ENCODE results near the gene PLA2G5.

The PLA2G5 gene

DNA sequence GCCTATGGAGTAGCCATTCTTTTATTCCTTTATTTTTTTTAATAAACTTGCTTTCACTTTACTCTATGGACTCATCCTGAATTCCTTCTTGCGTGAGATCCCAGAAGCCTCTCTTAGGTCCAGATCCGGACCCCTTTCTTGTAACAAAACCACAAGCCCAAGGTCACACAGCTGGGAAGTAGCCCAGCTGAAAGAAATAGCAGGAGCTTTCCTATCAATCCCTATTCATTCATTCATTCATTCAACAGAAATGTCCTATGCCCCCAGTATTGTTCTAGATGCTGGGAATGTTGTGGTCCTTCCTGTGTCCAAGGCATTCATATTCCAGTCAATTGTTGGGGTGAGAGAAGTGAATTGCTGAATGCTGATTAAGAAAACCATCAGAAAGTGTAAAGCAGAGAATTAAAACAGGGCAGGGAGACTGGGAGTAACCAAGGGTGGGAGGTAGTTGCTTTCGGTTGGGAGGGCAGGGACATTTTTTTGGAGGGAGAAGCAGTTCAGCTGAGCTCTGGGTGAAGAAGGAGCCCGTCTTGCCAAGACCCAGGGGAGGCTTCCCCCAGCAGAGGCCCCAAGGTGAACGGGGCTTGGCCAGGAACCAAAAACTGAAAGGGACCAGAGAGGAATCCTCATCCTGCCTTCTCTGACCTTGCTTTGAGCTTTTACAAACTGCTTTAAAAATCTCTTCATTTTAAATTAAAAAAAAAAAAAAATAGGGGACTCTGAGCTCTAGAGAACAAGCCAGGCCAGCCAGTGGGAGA lies 38.6 kb downstream of the PLA2G5 start:
- FAIRE-seq (no peak), DNase-seq (ENCODE audit: insufficient read length, low spot score) (no peak)
- TF ChIP-seq, protein P1, sequence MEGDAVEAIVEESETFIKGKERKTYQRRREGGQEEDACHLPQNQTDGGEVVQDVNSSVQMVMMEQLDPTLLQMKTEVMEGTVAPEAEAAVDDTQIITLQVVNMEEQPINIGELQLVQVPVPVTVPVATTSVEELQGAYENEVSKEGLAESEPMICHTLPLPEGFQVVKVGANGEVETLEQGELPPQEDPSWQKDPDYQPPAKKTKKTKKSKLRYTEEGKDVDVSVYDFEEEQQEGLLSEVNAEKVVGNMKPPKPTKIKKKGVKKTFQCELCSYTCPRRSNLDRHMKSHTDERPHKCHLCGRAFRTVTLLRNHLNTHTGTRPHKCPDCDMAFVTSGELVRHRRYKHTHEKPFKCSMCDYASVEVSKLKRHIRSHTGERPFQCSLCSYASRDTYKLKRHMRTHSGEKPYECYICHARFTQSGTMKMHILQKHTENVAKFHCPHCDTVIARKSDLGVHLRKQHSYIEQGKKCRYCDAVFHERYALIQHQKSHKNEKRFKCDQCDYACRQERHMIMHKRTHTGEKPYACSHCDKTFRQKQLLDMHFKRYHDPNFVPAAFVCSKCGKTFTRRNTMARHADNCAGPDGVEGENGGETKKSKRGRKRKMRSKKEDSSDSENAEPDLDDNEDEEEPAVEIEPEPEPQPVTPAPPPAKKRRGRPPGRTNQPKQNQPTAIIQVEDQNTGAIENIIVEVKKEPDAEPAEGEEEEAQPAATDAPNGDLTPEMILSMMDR (IDR thresholded peaks at IDR 0.05; ENCODE audit: insufficient read depth, missing control alignments), result no peak

- TF ChIP-seq, protein P1 (IDR thresholded peaks at IDR 0.05; ENCODE audit: insufficient read depth, missing control alignments), result no peak
- FAIRE-seq (no peak), DNase-seq (ENCODE audit: insufficient read length, low spot score) (no peak)
Observed at GRCh38 chr1:20109223-20109856, 39.3 kb downstream of the PLA2G5 start.

DNA sequence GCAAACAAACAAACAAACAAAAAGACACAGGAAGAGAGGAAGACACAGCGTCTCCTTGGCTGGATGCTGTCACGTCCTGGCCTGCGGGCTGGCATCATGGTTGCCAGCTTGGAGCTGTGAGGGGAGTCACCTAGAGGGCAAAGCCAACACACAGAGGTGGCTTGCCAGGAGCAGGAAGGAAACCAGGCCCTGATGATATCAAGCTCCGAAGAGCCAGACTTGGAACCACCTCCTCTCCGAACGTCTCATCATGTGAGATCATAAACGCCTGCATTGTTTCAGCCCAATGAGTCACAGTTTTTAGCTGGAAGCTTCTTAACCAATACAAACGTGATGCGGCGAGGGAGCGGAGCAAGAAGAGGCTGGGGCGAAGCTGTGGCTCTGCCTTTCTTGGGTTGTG lies 40.7 kb downstream of the PLA2G5 start:
- DNase-seq (ENCODE audit: insufficient read length, low spot score), result no peak
- no peak for FAIRE-seq
- TF ChIP-seq, protein P1 (IDR thresholded peaks at IDR 0.05; ENCODE audit: insufficient read depth, missing control alignments), result no peak

DNA sequence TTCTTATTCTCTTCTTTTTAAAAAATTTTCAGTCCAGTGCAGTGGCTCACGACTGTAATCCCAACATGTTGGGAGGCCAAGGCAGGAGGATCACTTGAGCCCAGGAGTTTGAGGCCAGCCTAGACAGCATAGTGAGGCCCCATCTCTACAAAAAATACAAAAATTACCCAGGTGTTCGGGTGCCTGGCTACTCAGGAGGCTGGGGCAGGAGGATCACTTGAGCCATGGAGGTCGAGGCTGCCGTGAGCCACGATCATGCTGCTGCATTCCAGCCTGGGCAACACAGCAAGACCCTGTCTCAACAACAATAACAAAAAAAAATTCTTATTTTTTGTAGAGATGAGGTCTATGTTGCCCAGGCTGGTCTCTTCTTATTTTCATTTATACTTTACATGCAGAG lies 41.5 kb downstream of the PLA2G5 start:
- DNase-seq (ENCODE audit: insufficient read length, low spot score) (no peak), FAIRE-seq (no peak)
- TF ChIP-seq, protein P1 (IDR thresholded peaks at IDR 0.05; ENCODE audit: insufficient read depth, missing control alignments), result no peak

DNA sequence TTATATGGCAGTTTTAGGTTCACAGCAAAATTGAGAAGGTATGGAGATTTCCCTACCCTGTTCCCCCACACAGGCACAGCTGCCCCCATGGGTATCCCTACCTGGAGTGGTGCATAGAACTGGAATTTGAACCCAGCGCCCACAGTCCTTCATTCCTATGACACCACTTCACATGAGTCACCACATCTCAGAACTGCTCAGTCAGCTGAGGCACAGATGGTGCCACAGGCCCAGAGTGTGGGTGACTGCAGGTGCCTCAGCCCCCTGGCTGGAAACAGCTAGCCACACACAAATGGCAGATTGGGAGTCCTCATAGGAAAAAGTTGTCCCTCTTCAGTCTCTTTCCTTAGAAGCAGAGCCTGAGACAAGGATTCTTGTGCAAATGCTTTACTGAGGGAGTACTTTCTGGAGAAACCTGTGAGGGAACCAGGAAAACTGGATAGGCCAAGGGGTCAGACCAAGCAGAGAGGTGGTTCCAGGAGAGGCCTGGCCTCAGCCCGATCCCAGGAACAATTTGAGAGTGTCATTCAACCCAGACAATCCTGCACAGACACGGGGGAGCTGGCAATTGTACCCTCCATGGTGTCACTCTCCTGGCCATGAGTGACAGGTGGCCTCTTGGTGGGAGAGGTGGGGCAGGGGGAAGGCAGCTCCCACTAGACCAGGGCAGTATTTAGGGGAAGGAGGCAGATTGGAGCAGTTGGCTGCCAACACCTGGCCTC lies 42.4 kb downstream of the PLA2G5 start:
- FAIRE-seq (no peak), DNase-seq (ENCODE audit: insufficient read length, low spot score) (no peak)
- TF ChIP-seq, protein P1 (IDR thresholded peaks at IDR 0.05; ENCODE audit: insufficient read depth, missing control alignments), result no peak

DNA sequence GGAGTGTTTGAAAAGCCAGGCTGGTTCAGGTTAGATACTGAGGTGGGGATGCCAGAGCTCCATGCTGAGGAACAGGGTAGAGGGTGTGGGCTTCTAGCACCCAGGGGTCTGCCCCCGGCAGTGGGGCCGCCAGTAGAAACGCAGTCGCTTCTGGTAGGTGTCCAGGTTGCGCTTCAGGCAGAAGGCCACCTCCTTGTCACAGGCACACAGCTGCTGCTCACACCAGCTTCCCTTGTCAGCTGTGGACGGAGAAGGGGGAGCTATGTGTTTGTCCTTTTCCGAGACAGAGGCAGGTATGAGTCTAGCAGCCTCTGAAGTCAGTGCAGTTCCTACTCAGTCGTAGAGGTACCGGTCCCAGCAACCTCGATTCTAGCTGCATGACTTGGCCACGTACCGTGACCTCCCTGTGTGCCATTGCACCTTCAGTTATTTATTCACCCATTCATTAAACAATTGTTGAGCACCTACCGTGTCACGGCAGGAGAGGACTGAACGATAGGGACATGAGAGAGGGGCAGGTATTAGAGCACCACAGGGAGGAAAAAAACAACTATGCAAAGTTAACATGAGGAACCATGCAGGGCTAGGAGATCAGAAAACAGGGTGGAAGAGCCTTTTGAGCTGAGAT lies 44.1 kb downstream of the PLA2G5 start:
- FAIRE-seq (no peak), DNase-seq (ENCODE audit: insufficient read length, low spot score) (no peak)
- TF ChIP-seq, protein P1 (IDR thresholded peaks at IDR 0.05; ENCODE audit: insufficient read depth, missing control alignments), result no peak
